OCI-LY1 (cell line): ENCODE results near the gene GLDN.

Experiments
- EZH2 ChIP-seq: fragments of 200-600 bp; sonication (generic), shearing (Covaris generic); IDR thresholded peaks from 2 replicates; pipeline ENCODE4 v1.8.0; 2017; ENCODE audit warnings: borderline replicate concordance, mixed run types, mild to moderate bottlenecking, antibody characterized with exemption, low read length, moderate library complexity, mixed read lengths
- TF ChIP-seq, protein P1 (sequence below): fragments of 200-600 bp; sonication (generic), shearing (Covaris generic); IDR thresholded peaks from 2 replicates; pipeline ENCODE4 v1.5.1; 2017; ENCODE audit warnings: mild to moderate bottlenecking, antibody characterized with exemption, low read length, moderate library complexity, mixed read lengths

DNA sequence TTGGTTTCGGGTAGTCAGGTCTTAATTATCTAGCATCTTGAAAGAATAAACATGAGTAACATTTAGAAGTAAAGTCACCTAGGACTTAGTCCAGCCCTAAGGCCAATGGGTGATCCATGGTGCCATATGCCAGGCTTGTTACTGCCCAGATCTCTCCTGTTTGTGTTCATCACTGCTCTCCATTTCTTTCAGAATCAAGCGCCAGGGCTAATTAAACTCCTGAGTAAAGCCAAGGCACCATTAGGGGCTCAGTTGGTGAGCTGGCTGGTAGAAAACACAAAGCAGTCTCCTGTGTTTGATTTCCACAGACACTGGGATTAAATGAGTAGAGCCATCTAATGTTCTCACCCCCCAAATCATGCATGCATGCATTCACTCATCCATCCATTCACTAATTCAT is 14.4 kb upstream of the GLDN start:
- TF ChIP-seq, protein P1, sequence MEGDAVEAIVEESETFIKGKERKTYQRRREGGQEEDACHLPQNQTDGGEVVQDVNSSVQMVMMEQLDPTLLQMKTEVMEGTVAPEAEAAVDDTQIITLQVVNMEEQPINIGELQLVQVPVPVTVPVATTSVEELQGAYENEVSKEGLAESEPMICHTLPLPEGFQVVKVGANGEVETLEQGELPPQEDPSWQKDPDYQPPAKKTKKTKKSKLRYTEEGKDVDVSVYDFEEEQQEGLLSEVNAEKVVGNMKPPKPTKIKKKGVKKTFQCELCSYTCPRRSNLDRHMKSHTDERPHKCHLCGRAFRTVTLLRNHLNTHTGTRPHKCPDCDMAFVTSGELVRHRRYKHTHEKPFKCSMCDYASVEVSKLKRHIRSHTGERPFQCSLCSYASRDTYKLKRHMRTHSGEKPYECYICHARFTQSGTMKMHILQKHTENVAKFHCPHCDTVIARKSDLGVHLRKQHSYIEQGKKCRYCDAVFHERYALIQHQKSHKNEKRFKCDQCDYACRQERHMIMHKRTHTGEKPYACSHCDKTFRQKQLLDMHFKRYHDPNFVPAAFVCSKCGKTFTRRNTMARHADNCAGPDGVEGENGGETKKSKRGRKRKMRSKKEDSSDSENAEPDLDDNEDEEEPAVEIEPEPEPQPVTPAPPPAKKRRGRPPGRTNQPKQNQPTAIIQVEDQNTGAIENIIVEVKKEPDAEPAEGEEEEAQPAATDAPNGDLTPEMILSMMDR: no peak
- no peak for TF ChIP-seq EZH2
